ENCODE data around the gene RAB7A.
"Not testable (repeated sequence)": the region's sequence is repeated elsewhere in the genome, so short reads cannot be mapped to it uniquely, and the experiment has no call there.

RAB7A gene

GRCh38 chr3:128760881-128761280 lies 34.9 kb downstream of the RAB7A start:
- no peak for DNase-seq

- no peak for DNase-seq
Measured at GRCh38 chr3:128761392-128761791, 35.4 kb downstream of the RAB7A start.

- no peak for DNase-seq
Measured at GRCh38 chr3:128763967-128764366, 38.0 kb downstream of the RAB7A start.

- no peak for DNase-seq
Measured at GRCh38 chr3:128764863-128765262, 38.9 kb downstream of the RAB7A start.

- no peak for DNase-seq
Measured at GRCh38 chr3:128767094-128767750, 41.2 kb downstream of the RAB7A start.

GRCh38 chr3:128768471-128768870 lies 42.5 kb downstream of the RAB7A start:
- no peak for DNase-seq

GRCh38 chr3:128770387-128770786 lies 44.4 kb downstream of the RAB7A start:
- DNase-seq, result no peak

- DNase-seq, result not testable (repeated sequence)
Measured at GRCh38 chr3:128773189-128773588, 47.2 kb downstream of the RAB7A start.

GRCh38 chr3:128773592-128773991 lies 47.6 kb downstream of the RAB7A start:
- not testable (repeated sequence) for DNase-seq

- DNase-seq, result no peak
Measured at GRCh38 chr3:128775241-128775640, 49.3 kb downstream of the RAB7A start.

GRCh38 chr3:128775906-128776542 lies 50.0 kb downstream of the RAB7A start:
- DNase-seq, result no peak

GRCh38 chr3:128780101-128780837 lies 54.3 kb downstream of the RAB7A start:
- DNase-seq, result no peak

GRCh38 chr3:128781164-128781563 lies 55.2 kb downstream of the RAB7A start:
- DNase-seq, result no peak

GRCh38 chr3:128782282-128783146 lies 56.5 kb downstream of the RAB7A start:
- DNase-seq, result no peak

- no peak for DNase-seq
Measured at GRCh38 chr3:128783774-128784173, 57.8 kb downstream of the RAB7A start.

GRCh38 chr3:128784232-128784631 lies 58.2 kb downstream of the RAB7A start:
- DNase-seq, result no peak

GRCh38 chr3:128784843-128785242 lies 58.9 kb downstream of the RAB7A start:
- DNase-seq, result no peak

GRCh38 chr3:128786434-128787020 lies 60.5 kb downstream of the RAB7A start:
- DNase-seq, result no peak

GRCh38 chr3:128787256-128788253 lies 61.6 kb downstream of the RAB7A start:
- no peak for DNase-seq

- no peak for DNase-seq
Measured at GRCh38 chr3:128788268-128788869, 62.4 kb downstream of the RAB7A start.
